Glutamatergic neuron (in vitro differentiated cells): Measurements from ENCODE around the gene TSNAXIP1. TPM values are rescaled to one million over a fixed set of nuclear protein-coding genes. Genes with fewer than 3 reads are reported as not detected.

Source experiments
- DNase-seq: peaks from one replicate; pipeline ENCODE4 v3.0.0; 2022
- H3K27ac Mint-ChIP-seq: one replicate; pipeline ENCODE4 v1.8.0; 2020; ENCODE audit warnings: mild to moderate bottlenecking, mixed read lengths, inconsistent platforms; ENCODE audit not compliant: unreplicated experiment
- H3K27me3 Mint-ChIP-seq: one replicate; pipeline ENCODE4 v1.8.0; 2020; ENCODE audit warnings: mild to moderate bottlenecking, moderate library complexity, mixed read lengths, inconsistent platforms; ENCODE audit not compliant: unreplicated experiment
- H3K36me3 Mint-ChIP-seq: one replicate; pipeline ENCODE4 v1.8.0; 2020; ENCODE audit warnings: mild to moderate bottlenecking, mixed read lengths, inconsistent platforms; ENCODE audit not compliant: unreplicated experiment
- H3K4me1 Mint-ChIP-seq: one replicate; pipeline ENCODE4 v1.8.0; 2020; ENCODE audit warnings: mild to moderate bottlenecking, low read depth, mixed read lengths, inconsistent platforms; ENCODE audit not compliant: unreplicated experiment
- H3K4me3 Mint-ChIP-seq: one replicate; pipeline ENCODE4 v1.8.0; 2020; ENCODE audit warnings: mild to moderate bottlenecking, mixed read lengths, inconsistent platforms; ENCODE audit not compliant: unreplicated experiment
- H3K9me3 Mint-ChIP-seq: one replicate; pipeline ENCODE4 v1.8.0; 2020; ENCODE audit warnings: mild to moderate bottlenecking, moderate library complexity, mixed read lengths, inconsistent platforms; ENCODE audit not compliant: unreplicated experiment
- CTCF ChIP-seq: fragments of 200-600 bp; sonication (generic); IDR thresholded peaks from one replicate; pipeline ENCODE4 v1.5.0; 2021; ENCODE audit not compliant: partially characterized antibody, unreplicated experiment
- total RNA-seq: library from RNA; stranded (reverse); fragmentation: NEBNext Ultra II Directional; extraction: Animal tissue kit (Norgen Biotek cat#: 25700); gene quantifications from one replicate; pipeline ENCODE4 v1.2.1, GENCODE V29; 2021; ENCODE audit not compliant: unreplicated experiment

TSNAXIP1 gene
- total RNA-seq, 1 donor from 2014 or later = 3.4 TPM

- Mint-ChIP-seq H3K36me3 (peaks cover 11% of the 10 kb centered on the region), H3K27me3 (peaks cover 3% of the 10 kb centered on the region), H3K27ac (no peak overlapping the region), H3K4me3 (no peak overlapping the region), H3K4me1 (peaks cover 22% of the 10 kb centered on the region), H3K9me3 (peaks cover 5% of the 10 kb centered on the region)
- no peak for DNase-seq
- no peak for TF ChIP-seq CTCF
Observed at GRCh38 chr16:67774457-67774853, 32.2 kb upstream of the TSNAXIP1 start.

- no peak for TF ChIP-seq CTCF
- no peak for DNase-seq
- Mint-ChIP-seq H3K9me3 (peaks cover 5% of the 10 kb centered on the region), H3K27me3 (peaks cover 3% of the 10 kb centered on the region), H3K4me1 (peaks cover 22% of the 10 kb centered on the region), H3K36me3 (peaks cover 11% of the 10 kb centered on the region), H3K4me3 (no peak overlapping the region), H3K27ac (no peak overlapping the region)
Observed at GRCh38 chr16:67775273-67775672, 31.4 kb upstream of the TSNAXIP1 start.

- Mint-ChIP-seq H3K9me3 (peaks cover 2% of the 10 kb centered on the region), H3K36me3 (peaks cover 8% of the 10 kb centered on the region), H3K4me3 (peak overlapping the region; percentile 42), H3K27me3 (peaks cover 6% of the 10 kb centered on the region), H3K27ac (peak overlapping the region; percentile 62), H3K4me1 (peaks cover 29% of the 10 kb centered on the region)
- TF ChIP-seq CTCF = no peak
- no peak for DNase-seq
Observed at GRCh38 chr16:67779256-67780014, 27.3 kb upstream of the TSNAXIP1 start.

- Mint-ChIP-seq H3K27me3 (peaks cover 6% of the 10 kb centered on the region), H3K9me3 (peaks cover 2% of the 10 kb centered on the region), H3K36me3 (peaks cover 4% of the 10 kb centered on the region), H3K27ac (peak overlapping the region; percentile 87), H3K4me3 (peak overlapping the region; percentile 38), H3K4me1 (peaks cover 27% of the 10 kb centered on the region)
- TF ChIP-seq CTCF = no peak
- no peak for DNase-seq
Observed at GRCh38 chr16:67780847-67781564, 25.7 kb upstream of the TSNAXIP1 start.

- Mint-ChIP-seq H3K9me3 (peaks cover 3% of the 10 kb centered on the region), H3K36me3 (peaks cover 4% of the 10 kb centered on the region), H3K4me1 (peaks cover 27% of the 10 kb centered on the region), H3K4me3 (peak overlapping the region; percentile 38), H3K27me3 (peaks cover 8% of the 10 kb centered on the region), H3K27ac (peak overlapping the region; percentile 87)
- no peak for DNase-seq
- no peak for TF ChIP-seq CTCF
Observed at GRCh38 chr16:67781565-67781921, 25.1 kb upstream of the TSNAXIP1 start.
